ENCODE results near the gene PTGES3L. TPM values are rescaled to one million over a fixed set of nuclear protein-coding genes. Genes with fewer than 3 reads are reported as not detected.

Gene PTGES3L
- total and polyA plus RNA-seq, 2 of the 13 experiments (the other 11 are each of a cell fraction or from before 2014, with no cell fraction given), result 1.2 to 2.9 TPM

GRCh38 chr17:42980274-42980765 is 440 bp upstream of the PTGES3L start, which contains the start of gene RUNDC1 (continued):
- TF ChIP-seq ZMYM3 (CRISPR knock-in tag; IDR thresholded peaks at IDR 0.05) (no peak), JUNB (CRISPR knock-in tag; IDR thresholded peaks at IDR 0.05; ENCODE audit: borderline replicate concordance) (no peak), SRF (IDR thresholded peaks at IDR 0.05; ENCODE audit: low read depth, low read length) (peak; percentile 24; the same call in 1 of the 2 replicates), NR2F1 (CRISPR knock-in tag; IDR thresholded peaks at IDR 0.05) (no peak; a peak in 1 of 4 replicates), GABPB1 (CRISPR knock-in tag; IDR thresholded peaks at IDR 0.05) (peak; percentile 92), KDM5B (CRISPR knock-in tag; IDR thresholded peaks at IDR 0.05; ENCODE audit: borderline replicate concordance) (no peak), ZNF484 (CRISPR knock-in tag; IDR thresholded peaks at IDR 0.05; ENCODE audit: borderline replicate concordance, low read depth) (no peak), PREB (CRISPR knock-in tag; IDR thresholded peaks at IDR 0.05) (no peak), PAWR (CRISPR knock-in tag; IDR thresholded peaks at IDR 0.05; ENCODE audit: borderline replicate concordance) (no peak), PLRG1 (conservative IDR thresholded peaks at IDR 0.05) (no peak), KDM4B (CRISPR knock-in tag; IDR thresholded peaks at IDR 0.05) (peak; percentile 63), ZNF512 (CRISPR knock-in tag; IDR thresholded peaks at IDR 0.05) (no peak), ZNF496 (CRISPR knock-in tag; IDR thresholded peaks at IDR 0.05; ENCODE audit: insufficient replicate concordance) (no peak)
- TF ChIP-seq, protein P1, sequence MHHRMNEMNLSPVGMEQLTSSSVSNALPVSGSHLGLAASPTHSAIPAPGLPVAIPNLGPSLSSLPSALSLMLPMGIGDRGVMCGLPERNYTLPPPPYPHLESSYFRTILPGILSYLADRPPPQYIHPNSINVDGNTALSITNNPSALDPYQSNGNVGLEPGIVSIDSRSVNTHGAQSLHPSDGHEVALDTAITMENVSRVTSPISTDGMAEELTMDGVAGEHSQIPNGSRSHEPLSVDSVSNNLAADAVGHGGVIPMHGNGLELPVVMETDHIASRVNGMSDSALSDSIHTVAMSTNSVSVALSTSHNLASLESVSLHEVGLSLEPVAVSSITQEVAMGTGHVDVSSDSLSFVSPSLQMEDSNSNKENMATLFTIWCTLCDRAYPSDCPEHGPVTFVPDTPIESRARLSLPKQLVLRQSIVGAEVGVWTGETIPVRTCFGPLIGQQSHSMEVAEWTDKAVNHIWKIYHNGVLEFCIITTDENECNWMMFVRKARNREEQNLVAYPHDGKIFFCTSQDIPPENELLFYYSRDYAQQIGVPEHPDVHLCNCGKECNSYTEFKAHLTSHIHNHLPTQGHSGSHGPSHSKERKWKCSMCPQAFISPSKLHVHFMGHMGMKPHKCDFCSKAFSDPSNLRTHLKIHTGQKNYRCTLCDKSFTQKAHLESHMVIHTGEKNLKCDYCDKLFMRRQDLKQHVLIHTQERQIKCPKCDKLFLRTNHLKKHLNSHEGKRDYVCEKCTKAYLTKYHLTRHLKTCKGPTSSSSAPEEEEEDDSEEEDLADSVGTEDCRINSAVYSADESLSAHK (CRISPR knock-in tag; IDR thresholded peaks at IDR 0.05; ENCODE audit: borderline replicate concordance), result no peak
- TF ChIP-seq, protein P2, sequence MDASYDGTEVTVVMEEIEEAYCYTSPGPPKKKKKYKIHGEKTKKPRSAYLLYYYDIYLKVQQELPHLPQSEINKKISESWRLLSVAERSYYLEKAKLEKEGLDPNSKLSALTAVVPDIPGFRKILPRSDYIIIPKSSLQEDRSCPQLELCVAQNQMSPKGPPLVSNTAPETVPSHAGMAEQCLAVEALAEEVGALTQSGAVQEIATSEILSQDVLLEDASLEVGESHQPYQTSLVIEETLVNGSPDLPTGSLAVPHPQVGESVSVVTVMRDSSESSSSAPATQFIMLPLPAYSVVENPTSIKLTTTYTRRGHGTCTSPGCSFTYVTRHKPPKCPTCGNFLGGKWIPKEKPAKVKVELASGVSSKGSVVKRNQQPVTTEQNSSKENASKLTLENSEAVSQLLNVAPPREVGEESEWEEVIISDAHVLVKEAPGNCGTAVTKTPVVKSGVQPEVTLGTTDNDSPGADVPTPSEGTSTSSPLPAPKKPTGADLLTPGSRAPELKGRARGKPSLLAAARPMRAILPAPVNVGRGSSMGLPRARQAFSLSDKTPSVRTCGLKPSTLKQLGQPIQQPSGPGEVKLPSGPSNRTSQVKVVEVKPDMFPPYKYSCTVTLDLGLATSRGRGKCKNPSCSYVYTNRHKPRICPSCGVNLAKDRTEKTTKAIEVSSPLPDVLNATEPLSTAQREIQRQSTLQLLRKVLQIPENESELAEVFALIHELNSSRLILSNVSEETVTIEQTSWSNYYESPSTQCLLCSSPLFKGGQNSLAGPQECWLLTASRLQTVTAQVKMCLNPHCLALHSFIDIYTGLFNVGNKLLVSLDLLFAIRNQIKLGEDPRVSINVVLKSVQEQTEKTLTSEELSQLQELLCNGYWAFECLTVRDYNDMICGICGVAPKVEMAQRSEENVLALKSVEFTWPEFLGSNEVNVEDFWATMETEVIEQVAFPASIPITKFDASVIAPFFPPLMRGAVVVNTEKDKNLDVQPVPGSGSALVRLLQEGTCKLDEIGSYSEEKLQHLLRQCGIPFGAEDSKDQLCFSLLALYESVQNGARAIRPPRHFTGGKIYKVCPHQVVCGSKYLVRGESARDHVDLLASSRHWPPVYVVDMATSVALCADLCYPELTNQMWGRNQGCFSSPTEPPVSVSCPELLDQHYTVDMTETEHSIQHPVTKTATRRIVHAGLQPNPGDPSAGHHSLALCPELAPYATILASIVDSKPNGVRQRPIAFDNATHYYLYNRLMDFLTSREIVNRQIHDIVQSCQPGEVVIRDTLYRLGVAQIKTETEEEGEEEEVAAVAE (CRISPR knock-in tag; IDR thresholded peaks at IDR 0.05; ENCODE audit: borderline replicate concordance), result no peak
- TF ChIP-seq, protein P3, sequence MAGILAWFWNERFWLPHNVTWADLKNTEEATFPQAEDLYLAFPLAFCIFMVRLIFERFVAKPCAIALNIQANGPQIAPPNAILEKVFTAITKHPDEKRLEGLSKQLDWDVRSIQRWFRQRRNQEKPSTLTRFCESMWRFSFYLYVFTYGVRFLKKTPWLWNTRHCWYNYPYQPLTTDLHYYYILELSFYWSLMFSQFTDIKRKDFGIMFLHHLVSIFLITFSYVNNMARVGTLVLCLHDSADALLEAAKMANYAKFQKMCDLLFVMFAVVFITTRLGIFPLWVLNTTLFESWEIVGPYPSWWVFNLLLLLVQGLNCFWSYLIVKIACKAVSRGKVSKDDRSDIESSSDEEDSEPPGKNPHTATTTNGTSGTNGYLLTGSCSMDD (CRISPR knock-in tag; IDR thresholded peaks at IDR 0.05), result no peak
- TF ChIP-seq, protein P4, sequence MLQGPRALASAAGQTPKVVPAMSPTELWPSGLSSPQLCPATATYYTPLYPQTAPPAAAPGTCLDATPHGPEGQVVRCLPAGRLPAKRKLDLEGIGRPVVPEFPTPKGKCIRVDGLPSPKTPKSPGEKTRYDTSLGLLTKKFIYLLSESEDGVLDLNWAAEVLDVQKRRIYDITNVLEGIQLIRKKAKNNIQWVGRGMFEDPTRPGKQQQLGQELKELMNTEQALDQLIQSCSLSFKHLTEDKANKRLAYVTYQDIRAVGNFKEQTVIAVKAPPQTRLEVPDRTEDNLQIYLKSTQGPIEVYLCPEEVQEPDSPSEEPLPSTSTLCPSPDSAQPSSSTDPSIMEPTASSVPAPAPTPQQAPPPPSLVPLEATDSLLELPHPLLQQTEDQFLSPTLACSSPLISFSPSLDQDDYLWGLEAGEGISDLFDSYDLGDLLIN (CRISPR knock-in tag; IDR thresholded peaks at IDR 0.05; ENCODE audit: borderline replicate concordance), result no peak

Measured in HepG2 (cell line).